ENCODE data around the gene KLHDC4. TPM values are rescaled to one million over a fixed set of nuclear protein-coding genes. Genes with fewer than 3 reads are reported as not detected.
A peak's percentile ranks its signal among the peaks of the same experiment; 100 is the strongest.

The KLHDC4 gene
- polyA plus RNA-seq, 2 of the 4 experiments (the other 2 are of a cell fraction) = 25.9 to 37.2 TPM

DNA sequence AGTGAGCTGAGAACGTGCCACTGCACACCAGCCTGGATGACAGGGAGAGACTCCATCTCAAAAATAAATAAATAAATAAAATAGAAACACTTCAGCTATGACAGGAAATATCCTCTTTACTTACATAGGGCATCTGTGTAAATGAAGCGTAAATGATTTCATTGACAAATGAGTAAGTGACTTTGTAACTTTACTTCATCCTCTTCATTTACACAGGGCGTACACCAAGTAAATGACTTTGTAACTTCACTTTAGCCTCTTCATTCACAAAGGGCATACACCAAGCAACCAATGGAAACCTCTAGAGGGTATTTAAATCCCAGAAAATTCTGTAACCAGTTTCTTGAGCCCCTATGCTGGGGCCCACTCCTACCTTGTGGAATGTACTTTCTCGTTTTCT lies 16.2 kb upstream of the KLHDC4 start:
- Histone ChIP-seq H3K4me2 (no peak overlapping the region), H3K27ac (peak overlapping the region; percentile 96), H3K9me3 (no peaks in the 10 kb centered on the region), H3K4me3 (no peak overlapping the region), H3K4me1 (peaks cover 55% of the 10 kb centered on the region)
- DNase-seq (ENCODE audit: low read depth in 1 of 2, low spot score in 1 of 2) = no peak
- TF ChIP-seq USF2 (IDR thresholded peaks at IDR 0.05) = no peak
- ATAC-seq = no peak
- WGBS (ENCODE audit: missing lambda C conversion rate) = 86% methylated on average over 4 of the region's 4 CpGs
- POLR2A ChIA-PET = no interaction called here
- FAIRE-seq = no peak
- CTCF ChIA-PET = interaction anchor here (0.6 to 8.2 kb wide), 9 partner anchors 11 to 128 kb away, joined by 3 to 417 read pairs (median 133); partner anchors contain the start of gene SLC7A5

GRCh38 chr16:87780385-87780989 lies 14.7 kb upstream of the KLHDC4 start:
- DNase-seq (ENCODE audit: low read depth in 1 of 2, low spot score in 1 of 2) (no peak), ATAC-seq (no peak), FAIRE-seq (no peak)
- H3K27ac ChIP-seq = peak overlapping the region; percentile 96
- H3K9me3 ChIP-seq = no peaks in the 10 kb centered on the region
- H3K4me2 ChIP-seq = no peak overlapping the region; the same call in 2 of the 3 replicates
- POLR2A ChIA-PET = interaction anchor here (1.2 to 2.3 kb wide), 3 partner anchors 10 to 91 kb away, joined by 3 to 23 read pairs (median 4); no protein-coding TSS in a partner anchor
- TF ChIP-seq EHF (CRISPR knock-in tag; IDR thresholded peaks at IDR 0.05) (no peak), RFX5 (IDR thresholded peaks at IDR 0.05) (no peak), CBX8 (IDR thresholded peaks at IDR 0.05) (no peak), CHD2 (IDR thresholded peaks at IDR 0.05; ENCODE audit: low read length, partially characterized antibody) (no peak), ZFP36 (IDR thresholded peaks at IDR 0.05; ENCODE audit: borderline replicate concordance, partially characterized antibody) (no peak), FOSL2 (IDR thresholded peaks at IDR 0.05) (no peak), FOSL2 (CRISPR knock-in tag; IDR thresholded peaks at IDR 0.05) (no peak)
- CTCF ChIA-PET = interaction anchor here (0.7 to 8.2 kb wide), 11 partner anchors 12 to 129 kb away, joined by 3 to 417 read pairs (median 37); partner anchors contain the start of genes KLHDC4 and SLC7A5
- peaks cover 51% of the 10 kb centered on the region for H3K4me1 ChIP-seq
- 92% methylated on average over 10 of the region's 10 CpGs for WGBS (ENCODE audit: missing lambda C conversion rate)
- H3K4me3 ChIP-seq = no peak overlapping the region

DNA sequence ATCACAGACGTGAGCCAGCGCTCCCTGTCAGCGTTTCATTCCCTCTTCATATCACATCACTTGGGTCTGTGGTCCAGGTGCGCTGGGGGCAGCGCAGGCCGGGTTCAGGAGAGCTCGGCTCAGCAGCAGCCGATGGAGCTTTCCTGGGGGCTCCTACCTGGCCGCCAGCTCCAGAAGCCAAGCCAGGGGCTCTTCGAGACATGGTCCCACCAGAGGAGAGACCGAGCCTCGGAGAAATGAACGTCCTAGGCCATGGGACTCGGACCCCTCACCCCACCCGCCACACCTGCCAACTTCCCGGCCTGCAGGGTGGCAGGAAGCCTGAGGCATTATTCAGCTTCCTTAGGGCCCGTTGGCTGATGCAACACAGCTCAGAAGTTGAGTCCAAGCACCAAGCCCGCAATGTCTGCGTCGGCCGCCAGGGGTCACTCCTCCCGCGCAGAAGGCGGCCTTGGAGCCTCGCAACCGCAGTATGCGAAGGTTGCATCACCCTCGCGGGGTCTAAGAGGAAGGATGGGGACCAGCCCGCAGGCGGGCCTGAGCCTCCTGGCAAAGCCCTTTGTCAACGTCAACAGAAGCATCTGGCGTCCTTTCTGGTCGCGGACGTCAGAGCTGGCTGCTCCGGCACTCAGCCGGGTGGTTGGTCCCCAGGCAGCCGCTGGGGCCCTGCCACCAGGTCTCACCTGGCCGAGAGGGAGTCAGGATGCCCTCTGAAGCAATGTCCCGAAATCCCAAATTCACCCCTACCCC lies 13.2 kb upstream of the KLHDC4 start:
- H3K4me2 ChIP-seq = peak overlapping the region; percentile 64
- H3K4me1 ChIP-seq = peaks cover 43% of the 10 kb centered on the region
- DNase-seq (ENCODE audit: low read depth in 1 of 2, low spot score in 1 of 2) = peak; percentile 85 to 99
- no peak for FAIRE-seq
- WGBS (ENCODE audit: missing lambda C conversion rate) = 5% methylated on average over 20 of the region's 41 CpGs
- CTCF ChIA-PET = interaction anchor here (0.6 to 8.2 kb wide), 35 partner anchors 8 to 779 kb away, joined by 3 to 417 read pairs (median 7); partner anchors contain the start of genes BANP, KLHDC4 and SLC7A5
- ATAC-seq = peak; percentile 87 to 94
- H3K4me3 ChIP-seq = peak overlapping the region; percentile 10; the same call in 1 of the 3 replicates
- no peaks in the 10 kb centered on the region for H3K9me3 ChIP-seq
- POLR2A ChIA-PET = interaction anchor here (0.5 to 2.3 kb wide), 14 partner anchors 10 to 782 kb away, joined by 3 to 73 read pairs (median 6); partner anchors contain the start of gene SLC7A5
- H3K27ac ChIP-seq = peak overlapping the region; percentile 96
- peak; percentile 34; the same call in 1 of the 2 replicates for TF ChIP-seq RARB (CRISPR knock-in tag; IDR thresholded peaks at IDR 0.05)
- TF ChIP-seq ZSCAN20 (CRISPR knock-in tag; IDR thresholded peaks at IDR 0.05) = peak; percentile 80; the same call in 1 of the 2 replicates
- TF ChIP-seq EHF (CRISPR knock-in tag; IDR thresholded peaks at IDR 0.05) = peak; percentile 81; the same call in 1 of the 2 replicates
- peak; percentile 97 to 99 for TF ChIP-seq CEBPB (IDR thresholded peaks at IDR 0.05)
- TF ChIP-seq HES2 (IDR thresholded peaks at IDR 0.05) = peak; percentile 61; the same call in 1 of the 2 replicates
- TF ChIP-seq SMC3 (IDR thresholded peaks at IDR 0.05) = peak; percentile 100
- TF ChIP-seq RCOR1 (IDR thresholded peaks at IDR 0.05; ENCODE audit: low read depth, low read length) = peak; percentile 47; the same call in 1 of the 2 replicates
- no peak for TF ChIP-seq TFCP2L1 (CRISPR knock-in tag; IDR thresholded peaks at IDR 0.05)
- peak; percentile 97 to 98 for TF ChIP-seq EP300 (IDR thresholded peaks at IDR 0.05)
- TF ChIP-seq, protein P1, sequence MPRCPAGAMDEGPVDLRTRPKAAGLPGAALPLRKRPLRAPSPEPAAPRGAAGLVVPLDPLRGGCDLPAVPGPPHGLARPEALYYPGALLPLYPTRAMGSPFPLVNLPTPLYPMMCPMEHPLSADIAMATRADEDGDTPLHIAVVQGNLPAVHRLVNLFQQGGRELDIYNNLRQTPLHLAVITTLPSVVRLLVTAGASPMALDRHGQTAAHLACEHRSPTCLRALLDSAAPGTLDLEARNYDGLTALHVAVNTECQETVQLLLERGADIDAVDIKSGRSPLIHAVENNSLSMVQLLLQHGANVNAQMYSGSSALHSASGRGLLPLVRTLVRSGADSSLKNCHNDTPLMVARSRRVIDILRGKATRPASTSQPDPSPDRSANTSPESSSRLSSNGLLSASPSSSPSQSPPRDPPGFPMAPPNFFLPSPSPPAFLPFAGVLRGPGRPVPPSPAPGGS (IDR thresholded peaks at IDR 0.05) = peak; percentile 61; the same call in 1 of the 3 replicates
- TF ChIP-seq CTCF (IDR thresholded peaks at IDR 0.05) = peak; percentile 97
- 0 out of 2 replicates have a peak, but pooled peaks have one; percentile 61 for TF ChIP-seq RFX5 (IDR thresholded peaks at IDR 0.05)
- TF ChIP-seq RAD21 (conservative IDR thresholded peaks at IDR 0.05 in 1 of 2, IDR thresholded peaks at IDR 0.05 in 1 of 2) = peak; percentile 100
- TF ChIP-seq GATA3 (IDR thresholded peaks at IDR 0.05; ENCODE audit: borderline replicate concordance) = peak; percentile 91
- TF ChIP-seq JUNB (IDR thresholded peaks at IDR 0.05) = peak; percentile 68
- no peak for TF ChIP-seq ZFP36 (IDR thresholded peaks at IDR 0.05; ENCODE audit: borderline replicate concordance, partially characterized antibody)
- TF ChIP-seq HOXB5 (CRISPR knock-in tag; IDR thresholded peaks at IDR 0.05) = peak; percentile 95
- no peak for TF ChIP-seq ZNF302 (CRISPR knock-in tag; IDR thresholded peaks at IDR 0.05)
- peak; percentile 96 to 97 for TF ChIP-seq JUN (IDR thresholded peaks at IDR 0.05)
- TF ChIP-seq, protein P2, sequence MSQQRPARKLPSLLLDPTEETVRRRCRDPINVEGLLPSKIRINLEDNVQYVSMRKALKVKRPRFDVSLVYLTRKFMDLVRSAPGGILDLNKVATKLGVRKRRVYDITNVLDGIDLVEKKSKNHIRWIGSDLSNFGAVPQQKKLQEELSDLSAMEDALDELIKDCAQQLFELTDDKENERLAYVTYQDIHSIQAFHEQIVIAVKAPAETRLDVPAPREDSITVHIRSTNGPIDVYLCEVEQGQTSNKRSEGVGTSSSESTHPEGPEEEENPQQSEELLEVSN (IDR thresholded peaks at IDR 0.05; ENCODE audit: borderline replicate concordance, low read depth) = peak; percentile 53; the same call in 1 of the 2 replicates
- no peak; the same call in 1 of the 2 replicates for TF ChIP-seq HEYL (CRISPR knock-in tag; IDR thresholded peaks at IDR 0.05)
- TF ChIP-seq, protein P3, sequence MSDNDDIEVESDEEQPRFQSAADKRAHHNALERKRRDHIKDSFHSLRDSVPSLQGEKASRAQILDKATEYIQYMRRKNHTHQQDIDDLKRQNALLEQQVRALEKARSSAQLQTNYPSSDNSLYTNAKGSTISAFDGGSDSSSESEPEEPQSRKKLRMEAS (IDR thresholded peaks at IDR 0.05) = peak; percentile 91
